HG02943 (cell line): Measurements from ENCODE around the gene PLCG2.
"Not testable (repeated sequence)": the region's sequence is repeated elsewhere in the genome, so short reads cannot be mapped to it uniquely, and the experiment has no call there.

Experiments used
- ATAC-seq: cut with Tn5 transposase; IDR thresholded peaks from one replicate; pipeline ENCODE4 v1.9.1; 2021; ENCODE audit warnings: mild to moderate bottlenecking, low read depth, moderate library complexity; ENCODE audit not compliant: unreplicated experiment

The PLCG2 gene

GRCh38 chr16:81752876-81753227 lies 26.2 kb upstream of the PLCG2 start:
- no peak for ATAC-seq

- no peak for ATAC-seq
These were observed 24.2 kb upstream of the PLCG2 start for GRCh38 chr16:81754858-81755257.

- no peak for ATAC-seq
These were observed 23.0 kb upstream of the PLCG2 start for GRCh38 chr16:81755915-81756614.

- ATAC-seq: no peak
These were observed 22.3 kb upstream of the PLCG2 start for GRCh38 chr16:81756615-81757356.

GRCh38 chr16:81758376-81758775 lies 20.7 kb upstream of the PLCG2 start:
- ATAC-seq: no peak

- not testable (repeated sequence) for ATAC-seq
These were observed 16.8 kb upstream of the PLCG2 start for GRCh38 chr16:81762322-81762721.

GRCh38 chr16:81765111-81765919 lies 13.8 kb upstream of the PLCG2 start:
- ATAC-seq: no peak

- no peak for ATAC-seq
These were observed 13.1 kb upstream of the PLCG2 start for GRCh38 chr16:81765969-81766368.

GRCh38 chr16:81767987-81768592 lies 11.0 kb upstream of the PLCG2 start:
- ATAC-seq: no peak

- ATAC-seq: no peak
These were observed 9.1 kb upstream of the PLCG2 start for GRCh38 chr16:81770008-81770407.

- ATAC-seq: no peak
These were observed 4.7 kb upstream of the PLCG2 start for GRCh38 chr16:81774348-81774747.

GRCh38 chr16:81775570-81775969 lies 3.5 kb upstream of the PLCG2 start:
- no peak for ATAC-seq

GRCh38 chr16:81778231-81778630 lies 860 bp upstream of the PLCG2 start:
- ATAC-seq: no peak

GRCh38 chr16:81779536-81780320 lies 637 bp downstream of the PLCG2 start:
- ATAC-seq: peak; percentile 9

GRCh38 chr16:81780350-81780749 lies 1.3 kb downstream of the PLCG2 start:
- no peak for ATAC-seq

GRCh38 chr16:81782236-81782635 lies 3.1 kb downstream of the PLCG2 start:
- no peak for ATAC-seq

GRCh38 chr16:81784072-81784795 lies 5.1 kb downstream of the PLCG2 start:
- no peak for ATAC-seq

GRCh38 chr16:81785138-81785924 lies 6.2 kb downstream of the PLCG2 start:
- no peak for ATAC-seq

GRCh38 chr16:81786321-81786720 lies 7.2 kb downstream of the PLCG2 start:
- ATAC-seq: no peak
